ENCODE measurements around the gene BCL6.

BCL6 gene

GRCh38 chr3:187745201-187746058 is at the start of gene BCL6:
TSS of gene BCL6 (minus strand) at chr3:187745468. CDS start at chr3:187733693, 11,775 bp downstream.
- peak; percentile 98 for DNase-seq

DNA sequence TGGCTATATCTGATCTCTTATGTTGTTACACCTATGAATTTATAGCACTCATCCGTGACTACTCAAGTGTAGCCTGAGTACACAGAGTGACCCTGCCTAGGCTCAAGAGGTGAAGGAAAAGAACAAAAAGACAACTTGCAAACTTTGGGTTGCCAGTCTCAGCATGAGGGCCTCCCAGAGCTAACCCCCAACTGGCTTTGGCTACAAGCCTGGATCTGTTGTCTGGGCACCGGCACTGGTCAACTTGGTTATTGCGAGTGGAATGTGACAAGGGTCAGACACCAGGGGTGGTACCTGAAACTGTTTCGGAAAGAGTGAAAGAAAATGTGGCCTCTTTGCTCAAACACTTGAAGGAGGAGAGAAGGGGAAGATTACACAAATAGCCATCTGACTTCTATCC is 49.5 kb upstream of the BCL6 start:
- DNase-seq: no peak

DNA sequence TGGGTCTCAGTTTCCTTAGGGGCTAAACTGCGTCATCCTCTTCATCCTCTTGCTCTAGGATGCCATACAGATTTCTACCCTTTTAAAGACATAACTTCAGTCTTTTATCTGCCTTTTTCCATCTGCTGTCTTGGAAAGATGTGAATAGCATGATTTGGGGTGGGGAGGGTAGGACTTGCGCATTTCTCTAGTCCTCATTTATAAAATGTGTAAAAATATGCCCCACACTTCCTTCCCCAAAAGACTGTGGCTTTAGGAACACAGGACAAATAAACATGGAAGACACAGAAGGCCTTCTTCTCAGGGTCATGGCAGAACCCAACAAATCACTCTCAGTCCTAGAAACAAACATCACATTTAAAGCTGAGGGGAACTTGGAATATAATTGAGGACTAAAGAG is 48.4 kb upstream of the BCL6 start:
- DNase-seq: no peak

- no peak for DNase-seq
Measured at GRCh38 chr3:187792521-187792920, 47.3 kb upstream of the BCL6 start.

DNA sequence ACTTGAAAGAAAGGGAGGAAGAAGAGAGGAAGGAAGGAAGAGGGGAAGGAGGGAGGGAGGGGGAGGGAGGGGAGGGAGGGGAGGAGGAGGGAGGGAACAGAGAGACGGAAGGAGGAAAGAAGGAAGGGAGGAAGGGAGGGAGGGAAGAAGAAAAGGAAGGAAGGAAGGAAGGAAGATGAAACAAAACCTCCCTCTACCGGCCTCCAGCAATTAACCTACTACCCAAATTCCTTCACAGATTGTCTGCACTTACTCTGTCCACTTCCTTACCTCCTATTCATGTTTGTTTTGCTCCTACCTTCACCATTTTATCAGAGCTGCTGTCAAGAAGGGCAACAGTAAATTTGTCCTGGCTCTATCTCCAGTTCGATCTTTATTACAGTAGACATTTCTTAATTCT is 44.6 kb upstream of the BCL6 start:
- DNase-seq: no peak

- no peak for DNase-seq
Measured at GRCh38 chr3:187788984-187789857, 44.0 kb upstream of the BCL6 start.

- peak; percentile 72 for DNase-seq
Measured at GRCh38 chr3:187783098-187783497, 37.8 kb upstream of the BCL6 start.

- no peak for DNase-seq
Measured at GRCh38 chr3:187782006-187782405, 36.7 kb upstream of the BCL6 start.

GRCh38 chr3:187781001-187781400 is 35.7 kb upstream of the BCL6 start:
- no peak for DNase-seq

GRCh38 chr3:187778726-187779125 is 33.5 kb upstream of the BCL6 start:
- no peak for DNase-seq

DNA sequence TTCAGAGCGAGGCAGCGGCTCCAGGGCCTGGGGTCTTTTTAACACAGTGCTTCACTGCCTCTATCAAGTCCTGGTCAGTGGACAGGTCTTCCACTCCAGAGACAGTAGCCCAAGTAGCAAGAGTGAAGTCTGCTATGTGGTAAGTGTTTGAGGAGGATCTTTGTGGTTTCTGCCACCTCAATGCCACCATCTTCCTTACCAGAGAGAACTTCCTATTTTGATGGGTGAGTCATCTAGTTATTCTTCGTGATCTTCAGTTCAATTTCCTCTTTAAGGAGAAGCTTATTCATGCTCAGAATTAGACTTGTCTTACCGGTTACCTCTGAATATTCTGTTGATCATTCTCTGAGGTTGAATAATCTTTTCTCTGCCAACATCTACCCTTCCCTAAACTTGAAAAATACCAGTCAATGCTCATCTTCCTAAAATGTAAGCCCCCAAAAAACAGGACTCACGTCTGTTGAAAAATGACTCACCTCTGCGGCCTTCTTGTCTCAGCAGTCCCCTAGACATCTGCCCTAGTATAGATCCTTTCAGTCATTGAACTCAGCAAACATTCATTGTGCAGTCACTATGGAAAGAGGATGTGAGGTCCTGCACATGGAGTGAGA is 32.2 kb upstream of the BCL6 start:
- peak; percentile 95 for DNase-seq

DNA sequence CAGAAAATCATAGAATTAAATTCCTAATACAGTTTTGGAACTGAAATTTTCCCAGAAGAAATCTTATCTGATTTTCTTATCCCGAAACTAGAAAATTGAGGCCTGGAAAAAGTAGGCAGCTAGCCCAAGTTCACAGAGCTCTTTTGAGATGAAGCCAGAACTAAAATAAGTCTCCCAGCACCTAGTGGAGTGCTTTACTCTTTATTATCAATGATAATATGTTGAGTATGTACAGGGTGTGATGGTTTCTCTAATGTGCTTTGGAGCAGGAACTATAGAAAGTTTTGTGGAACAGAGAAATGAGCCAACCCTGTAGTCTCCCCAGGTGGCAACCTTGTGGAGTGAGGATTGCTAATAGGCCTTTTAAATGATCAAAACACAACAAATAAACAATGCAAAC is 30.3 kb upstream of the BCL6 start:
- no peak for DNase-seq

- DNase-seq: peak; percentile 95
Measured at GRCh38 chr3:187774185-187774789, 29.0 kb upstream of the BCL6 start.

GRCh38 chr3:187773233-187774184 is 28.2 kb upstream of the BCL6 start:
- peak; percentile 87 for DNase-seq

- no peak for DNase-seq
Measured at GRCh38 chr3:187770224-187770623, 25.0 kb upstream of the BCL6 start.

DNA sequence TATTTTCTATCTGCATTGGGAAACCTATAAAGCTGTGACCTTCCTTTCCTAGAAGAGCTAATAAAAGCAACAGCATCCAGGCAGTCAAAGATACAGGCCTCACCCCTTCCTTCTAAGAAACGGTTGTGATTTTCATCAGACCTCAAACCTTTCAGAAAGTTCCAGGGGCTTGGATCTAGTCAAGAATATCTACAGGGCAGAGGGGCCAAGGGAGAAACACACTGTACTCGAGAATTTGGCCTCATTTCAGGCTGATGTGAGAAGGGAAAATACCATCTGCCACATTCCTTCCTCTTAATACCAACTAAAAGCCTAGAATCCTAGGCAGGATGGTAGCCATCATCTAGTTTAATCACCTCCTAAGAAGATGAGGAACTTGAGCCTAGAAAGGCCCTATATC is 24.5 kb upstream of the BCL6 start:
- DNase-seq: no peak

- DNase-seq: no peak
Measured at GRCh38 chr3:187767266-187768012, 22.2 kb upstream of the BCL6 start.

GRCh38 chr3:187765342-187765741 is 20.1 kb upstream of the BCL6 start:
- no peak for DNase-seq

GRCh38 chr3:187763850-187764648 is 18.8 kb upstream of the BCL6 start:
- DNase-seq: no peak

DNA sequence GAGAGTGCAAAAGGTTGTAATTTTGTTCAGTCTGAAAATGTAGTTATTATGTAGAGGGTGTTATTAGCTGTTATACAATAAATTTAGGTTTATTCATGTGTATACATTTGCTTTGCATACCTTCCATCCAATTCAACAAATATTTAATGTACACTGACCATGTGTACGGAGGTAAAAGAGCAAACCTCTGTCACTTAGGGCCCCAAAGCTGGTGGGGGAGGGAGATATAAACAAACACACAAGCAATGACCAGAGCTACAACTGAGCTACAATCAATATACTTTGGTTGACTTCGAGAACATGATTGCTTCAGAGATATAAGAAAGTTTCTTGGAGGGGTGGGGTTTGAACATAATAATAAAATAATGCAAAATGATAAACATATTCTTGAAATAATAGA is 17.5 kb upstream of the BCL6 start:
- DNase-seq: no peak
